ENCODE measurements around the gene C5AR2. TPM values are rescaled to one million over a fixed set of nuclear protein-coding genes. Genes with fewer than 3 reads are reported as not detected.
"Not testable (repeated sequence)": the region's sequence is repeated elsewhere in the genome, so short reads cannot be mapped to it uniquely, and the experiment has no call there.

The C5AR2 gene
- total and polyA plus RNA-seq, 2 donors (not counting 1 experiment from before 2014, with no cell fraction given), result under 0.01 to 0.08 TPM

DNA sequence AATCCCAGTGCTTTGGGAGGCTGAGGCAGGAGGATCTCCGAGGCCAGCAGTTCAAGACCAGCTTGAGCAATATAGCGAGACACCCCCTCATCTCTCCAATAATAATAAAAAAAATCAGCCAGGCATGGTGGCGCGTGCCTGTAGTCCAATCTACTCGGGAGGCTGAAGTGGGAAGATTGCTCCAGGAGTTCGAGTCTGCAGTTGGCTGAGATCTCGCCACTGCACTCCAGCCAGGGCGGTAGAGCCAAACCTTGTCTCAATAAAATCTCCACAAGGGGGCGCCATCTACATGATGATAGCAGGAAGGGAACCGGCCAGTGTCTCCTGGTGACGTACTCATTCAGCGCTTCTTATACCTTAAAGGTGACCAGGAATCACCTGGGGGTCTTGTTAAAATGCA, 35.9 kb upstream of the C5AR2 start:
- Histone ChIP-seq H3K27ac (ENCODE audit: insufficient read depth, low read length) (no peak overlapping the region), H3K9ac (ENCODE audit: insufficient read depth, low read length) (no peak overlapping the region), H3K4me2 (ENCODE audit: extremely low read depth, insufficient read depth, low read length) (no peak overlapping the region), H4K20me1 (ENCODE audit: control insufficient read depth, extremely low read depth, insufficient read depth, low read length) (no peaks in the 10 kb centered on the region), H3K79me2 (ENCODE audit: control insufficient read depth, insufficient read depth, low read length) (no peaks in the 10 kb centered on the region), H3K4me3 (replicated peaks in 1 of 4; ENCODE audit: control extremely low read depth in 1 of 4, insufficient read depth in 1 of 4, low read depth in 3 of 4, low read length in 4 of 4) (no peak overlapping the region), H3K9me3 (ENCODE audit: control insufficient read depth, insufficient read depth, low read depth, low read length) (no peaks in the 10 kb centered on the region), H3K27me3 (ENCODE audit: control insufficient read depth, insufficient read depth, low read length) (no peaks in the 10 kb centered on the region), H3K4me1 (ENCODE audit: control insufficient read depth, extremely low read depth, insufficient read depth, low read length) (no peaks in the 10 kb centered on the region), H2AFZ (ENCODE audit: low read length) (no peak overlapping the region), H3K36me3 (ENCODE audit: control insufficient read depth, insufficient read depth, low read length) (no peaks in the 10 kb centered on the region)
- TF ChIP-seq, protein P1, sequence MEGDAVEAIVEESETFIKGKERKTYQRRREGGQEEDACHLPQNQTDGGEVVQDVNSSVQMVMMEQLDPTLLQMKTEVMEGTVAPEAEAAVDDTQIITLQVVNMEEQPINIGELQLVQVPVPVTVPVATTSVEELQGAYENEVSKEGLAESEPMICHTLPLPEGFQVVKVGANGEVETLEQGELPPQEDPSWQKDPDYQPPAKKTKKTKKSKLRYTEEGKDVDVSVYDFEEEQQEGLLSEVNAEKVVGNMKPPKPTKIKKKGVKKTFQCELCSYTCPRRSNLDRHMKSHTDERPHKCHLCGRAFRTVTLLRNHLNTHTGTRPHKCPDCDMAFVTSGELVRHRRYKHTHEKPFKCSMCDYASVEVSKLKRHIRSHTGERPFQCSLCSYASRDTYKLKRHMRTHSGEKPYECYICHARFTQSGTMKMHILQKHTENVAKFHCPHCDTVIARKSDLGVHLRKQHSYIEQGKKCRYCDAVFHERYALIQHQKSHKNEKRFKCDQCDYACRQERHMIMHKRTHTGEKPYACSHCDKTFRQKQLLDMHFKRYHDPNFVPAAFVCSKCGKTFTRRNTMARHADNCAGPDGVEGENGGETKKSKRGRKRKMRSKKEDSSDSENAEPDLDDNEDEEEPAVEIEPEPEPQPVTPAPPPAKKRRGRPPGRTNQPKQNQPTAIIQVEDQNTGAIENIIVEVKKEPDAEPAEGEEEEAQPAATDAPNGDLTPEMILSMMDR (conservative IDR thresholded peaks at IDR 0.05 in 1 of 2, IDR thresholded peaks at IDR 0.05 in 1 of 2; ENCODE audit: low read depth in 1 of 2, low read length in 2 of 2), result peak; percentile 69 to 71
- no peak for TF ChIP-seq EZH2 (IDR thresholded peaks at IDR 0.05; ENCODE audit: low read length, missing control alignments)
- peak; percentile 60 to 80 for DNase-seq (ENCODE audit: low read depth in 2 of 2)

DNA sequence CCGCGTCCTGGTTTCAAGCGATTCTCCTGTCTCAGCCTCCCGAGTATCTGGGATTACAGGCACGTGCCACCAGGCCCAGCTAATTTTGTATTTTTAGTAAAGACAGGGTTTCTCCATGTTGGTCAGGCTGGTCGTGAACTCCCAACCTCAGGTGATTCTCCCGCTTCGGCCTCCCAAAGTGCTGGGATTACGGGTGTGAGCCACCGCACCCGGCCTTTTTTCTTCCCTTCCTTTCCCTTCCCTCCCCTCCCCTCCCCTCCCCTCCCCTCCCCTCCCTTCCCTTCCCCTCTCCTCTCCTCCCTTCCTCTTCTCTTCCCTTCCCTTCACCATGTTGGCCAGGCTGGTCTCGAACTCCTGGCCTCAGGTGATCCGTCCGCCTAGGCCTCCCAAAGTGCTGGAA, 31.1 kb upstream of the C5AR2 start:
- H4K20me1 ChIP-seq (ENCODE audit: control insufficient read depth, extremely low read depth, insufficient read depth, low read length); H3K9me3 ChIP-seq (ENCODE audit: control insufficient read depth, insufficient read depth, low read depth, low read length); H3K79me2 ChIP-seq (ENCODE audit: control insufficient read depth, insufficient read depth, low read length); H3K27ac ChIP-seq (ENCODE audit: insufficient read depth, low read length); DNase-seq (ENCODE audit: low read depth in 2 of 2); H3K36me3 ChIP-seq (ENCODE audit: control insufficient read depth, insufficient read depth, low read length); H3K4me3 ChIP-seq (replicated peaks in 1 of 4; ENCODE audit: control extremely low read depth in 1 of 4, insufficient read depth in 1 of 4, low read depth in 3 of 4, low read length in 4 of 4); H3K27me3 ChIP-seq (ENCODE audit: control insufficient read depth, insufficient read depth, low read length); H3K4me1 ChIP-seq (ENCODE audit: control insufficient read depth, extremely low read depth, insufficient read depth, low read length); H3K9ac ChIP-seq (ENCODE audit: insufficient read depth, low read length); H2AFZ ChIP-seq (ENCODE audit: low read length); H3K4me2 ChIP-seq (ENCODE audit: extremely low read depth, insufficient read depth, low read length): not testable (repeated sequence)

DNA sequence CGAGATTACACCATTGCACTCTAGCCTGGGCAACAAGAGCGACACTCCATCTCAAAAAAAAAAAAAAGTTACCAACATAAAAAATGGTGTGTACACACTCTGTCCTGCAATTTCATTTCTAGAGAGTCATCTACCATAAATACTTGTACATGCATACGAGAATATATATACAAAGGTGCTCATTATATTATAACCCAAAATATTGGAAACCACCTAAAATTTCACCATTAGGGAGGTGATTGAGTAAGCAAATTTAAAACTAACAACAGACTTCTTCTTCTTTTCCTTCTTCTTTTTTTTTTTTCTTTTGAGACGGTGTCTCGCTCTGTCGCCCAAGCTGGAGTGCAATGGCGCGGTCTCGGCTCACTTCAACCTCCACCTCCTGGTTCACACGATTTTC, 29.7 kb upstream of the C5AR2 start:
- no peak overlapping the region for H3K4me3 ChIP-seq (replicated peaks in 1 of 4; ENCODE audit: control extremely low read depth in 1 of 4, insufficient read depth in 1 of 4, low read depth in 3 of 4, low read length in 4 of 4)
- TF ChIP-seq, protein P1 (conservative IDR thresholded peaks at IDR 0.05 in 1 of 2, IDR thresholded peaks at IDR 0.05 in 1 of 2; ENCODE audit: low read depth in 1 of 2, low read length in 2 of 2), result no peak
- TF ChIP-seq EZH2 (IDR thresholded peaks at IDR 0.05; ENCODE audit: low read length, missing control alignments), result no peak
- H3K79me2 ChIP-seq (ENCODE audit: control insufficient read depth, insufficient read depth, low read length), result no peaks in the 10 kb centered on the region
- DNase-seq (ENCODE audit: low read depth in 2 of 2), result no peak
- H3K36me3 ChIP-seq (ENCODE audit: control insufficient read depth, insufficient read depth, low read length), result no peaks in the 10 kb centered on the region
- no peak overlapping the region for H3K9ac ChIP-seq (ENCODE audit: insufficient read depth, low read length)
- H3K9me3 ChIP-seq (ENCODE audit: control insufficient read depth, insufficient read depth, low read depth, low read length), result no peaks in the 10 kb centered on the region
- no peaks in the 10 kb centered on the region for H3K4me1 ChIP-seq (ENCODE audit: control insufficient read depth, extremely low read depth, insufficient read depth, low read length)
- H2AFZ ChIP-seq (ENCODE audit: low read length), result no peak overlapping the region
- H3K4me2 ChIP-seq (ENCODE audit: extremely low read depth, insufficient read depth, low read length), result no peak overlapping the region
- no peaks in the 10 kb centered on the region for H3K27me3 ChIP-seq (ENCODE audit: control insufficient read depth, insufficient read depth, low read length)
- no peak overlapping the region for H3K27ac ChIP-seq (ENCODE audit: insufficient read depth, low read length)
- no peaks in the 10 kb centered on the region for H4K20me1 ChIP-seq (ENCODE audit: control insufficient read depth, extremely low read depth, insufficient read depth, low read length)

Data from fibroblast of lung (primary cell).